Amniotic epithelial cell (primary cell): ENCODE data around the gene NALCN.
"Not testable (repeated sequence)": the region's sequence is repeated elsewhere in the genome, so short reads cannot be mapped to it uniquely, and the experiment has no call there.

Source experiments
- DNase-seq: peaks from one replicate; pipeline ENCODE4 v3.0.0-alpha.2; 2010; ENCODE audit warnings: low read depth

NALCN gene

DNA sequence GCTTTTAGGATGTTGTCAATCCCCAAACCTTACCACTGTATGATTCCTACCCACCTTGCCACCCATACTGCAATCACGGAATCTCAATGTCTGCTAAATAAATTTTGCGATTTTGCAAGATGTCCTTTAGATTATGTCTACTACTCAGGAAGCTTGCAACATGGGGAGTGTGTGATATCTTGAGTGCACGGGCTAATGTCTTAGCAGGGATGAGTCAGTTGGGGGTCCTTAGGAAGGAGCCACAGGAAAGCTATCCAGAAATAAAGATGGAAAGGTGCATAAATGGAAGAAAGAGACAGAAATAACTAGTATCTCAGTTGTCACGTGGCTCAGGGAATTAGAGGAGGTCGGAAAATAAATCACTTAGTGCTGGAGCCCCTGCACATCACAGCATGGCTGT, 77.1 kb downstream of the NALCN start:
- peak; percentile 40 for DNase-seq

DNA sequence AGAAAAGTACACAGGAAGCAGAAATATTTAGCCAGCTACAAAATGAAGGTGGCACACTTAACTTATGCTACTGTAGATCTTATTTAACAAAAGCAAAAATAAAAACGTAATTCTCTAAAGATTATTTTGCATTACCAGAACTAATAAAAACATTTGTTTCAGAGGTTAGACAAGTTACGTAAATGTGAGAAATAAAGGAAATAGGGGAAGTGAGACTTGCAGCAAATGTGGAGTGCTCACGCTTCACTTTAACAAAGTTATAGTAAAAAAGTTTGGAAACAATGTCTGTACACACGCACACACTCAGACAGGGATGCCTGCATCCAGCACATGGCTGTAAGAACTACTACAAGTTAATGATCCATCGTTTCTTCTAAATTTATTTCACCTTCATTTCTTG, 83.7 kb downstream of the NALCN start:
- no peak for DNase-seq

DNA sequence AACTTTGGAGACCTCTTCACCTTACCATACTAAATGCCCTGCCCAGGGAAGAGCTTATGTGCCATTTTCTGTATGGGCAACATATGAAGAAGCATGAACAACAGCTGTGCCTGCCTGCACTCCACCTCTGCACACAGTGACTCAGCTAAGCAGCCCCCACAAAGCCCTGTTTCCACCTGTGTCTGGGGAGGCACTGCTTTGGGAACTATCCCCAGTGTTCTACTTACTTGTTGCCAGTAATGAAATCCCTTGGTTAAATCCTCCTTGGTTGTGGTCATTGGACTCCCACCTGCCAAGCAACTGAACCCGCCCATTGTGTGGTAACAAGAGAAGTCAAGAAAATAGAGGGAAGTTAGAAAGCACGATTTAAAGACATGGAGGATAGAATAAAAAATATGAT, 84.6 kb downstream of the NALCN start:
- no peak for DNase-seq

DNA sequence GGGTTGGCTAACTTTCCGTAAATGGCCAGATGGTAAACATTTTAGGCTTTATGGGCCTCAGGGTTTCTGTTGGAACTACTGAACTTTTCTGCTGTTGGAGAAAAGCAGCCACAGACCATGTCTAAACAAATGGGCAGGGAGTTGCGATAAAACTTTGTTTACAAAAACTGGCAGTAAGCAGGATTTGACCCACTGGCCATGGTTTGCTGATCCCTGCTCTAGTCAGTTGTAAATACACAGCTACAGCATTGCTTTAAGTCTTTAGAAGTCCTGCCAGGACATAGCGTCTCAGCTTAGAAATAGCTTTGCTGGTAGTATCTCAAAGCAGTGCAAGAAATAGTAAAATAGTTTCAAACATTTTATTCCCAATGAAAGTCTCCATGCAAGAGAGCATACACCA, 88.4 kb downstream of the NALCN start:
- DNase-seq: peak; percentile 29

DNA sequence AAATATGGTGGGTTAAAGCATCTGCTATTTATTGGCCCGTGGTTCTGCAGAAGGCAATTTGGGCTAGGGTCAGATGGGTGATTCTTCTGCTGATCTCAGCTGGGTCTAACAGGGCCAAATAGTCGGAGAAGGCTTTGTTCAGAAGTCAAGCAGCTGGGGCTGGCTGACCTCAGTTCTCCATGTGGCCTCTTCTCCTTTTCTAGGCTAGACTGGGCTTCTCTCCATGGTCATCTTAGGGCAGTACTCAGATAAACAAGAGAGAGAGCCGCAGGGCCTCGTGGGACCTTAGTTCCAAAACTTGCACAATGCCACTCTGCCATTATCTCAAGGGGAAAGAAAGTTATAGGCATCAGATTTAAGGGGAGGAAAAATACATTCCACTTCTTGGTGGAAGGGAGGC, 89.6 kb downstream of the NALCN start:
- DNase-seq: no peak

DNA sequence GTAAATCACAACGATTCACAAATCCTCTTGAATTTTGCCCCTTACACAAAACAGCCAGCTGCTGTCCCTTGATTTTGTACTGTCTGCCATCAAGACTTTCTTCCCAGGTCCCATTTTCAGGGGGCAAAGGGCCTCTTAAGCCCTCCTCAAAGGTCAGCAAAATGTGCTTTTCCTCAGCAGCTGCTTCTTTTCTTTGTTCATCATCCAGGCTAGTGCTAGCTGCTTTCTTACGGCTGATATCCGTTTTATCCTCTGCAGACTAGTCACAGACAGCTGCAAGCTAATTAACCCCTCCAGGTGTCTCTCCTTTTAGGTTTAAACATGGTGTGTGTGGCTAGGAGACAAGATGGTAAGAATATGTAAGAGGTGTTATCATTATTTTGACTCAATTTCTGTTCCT, 90.9 kb downstream of the NALCN start:
- no peak for DNase-seq

DNA sequence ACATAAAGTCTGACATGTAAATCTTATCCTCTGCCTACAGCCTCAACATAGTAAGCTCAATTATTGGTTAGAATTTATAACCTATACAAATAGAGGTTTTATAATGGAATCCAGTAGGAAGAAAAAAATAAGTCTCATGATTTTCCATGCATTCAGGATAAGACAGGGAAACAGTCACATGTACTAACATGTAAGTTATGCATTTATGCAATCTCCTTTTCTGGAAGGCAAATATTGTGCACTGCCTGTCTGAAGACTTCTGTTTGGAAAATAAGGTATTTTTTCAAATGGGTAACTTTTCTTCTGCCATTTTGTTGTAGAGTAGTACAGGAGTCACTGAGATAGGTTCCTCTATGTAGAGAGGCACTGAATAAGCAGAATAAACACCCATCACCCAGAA, 92.7 kb downstream of the NALCN start:
- DNase-seq: no peak

DNA sequence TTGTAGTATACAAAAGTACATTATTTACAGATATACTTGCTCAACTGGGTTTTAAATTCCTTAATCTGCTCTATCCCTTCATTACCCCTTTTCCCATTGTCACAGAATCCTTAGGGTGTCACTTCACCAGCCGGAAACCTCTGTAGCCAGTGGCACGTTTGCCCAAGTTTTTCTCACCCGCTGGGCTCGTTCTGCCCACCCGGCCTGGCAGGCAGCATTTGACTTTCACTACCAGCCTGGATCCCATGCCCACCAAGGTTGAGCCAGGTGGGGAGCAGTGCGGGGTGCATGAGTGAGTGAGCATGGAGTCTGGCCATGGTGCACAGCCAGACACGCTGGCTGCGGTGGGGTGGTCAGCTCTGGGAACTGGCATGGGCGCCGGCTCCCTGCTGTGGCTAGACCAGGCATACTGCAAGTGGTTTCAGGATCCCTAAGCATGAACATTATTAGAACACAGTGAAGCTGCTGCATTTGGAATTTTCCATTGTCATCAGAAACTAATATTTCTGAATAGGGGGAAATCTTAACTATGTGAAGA, 98.3 kb downstream of the NALCN start:
- DNase-seq: no peak

DNA sequence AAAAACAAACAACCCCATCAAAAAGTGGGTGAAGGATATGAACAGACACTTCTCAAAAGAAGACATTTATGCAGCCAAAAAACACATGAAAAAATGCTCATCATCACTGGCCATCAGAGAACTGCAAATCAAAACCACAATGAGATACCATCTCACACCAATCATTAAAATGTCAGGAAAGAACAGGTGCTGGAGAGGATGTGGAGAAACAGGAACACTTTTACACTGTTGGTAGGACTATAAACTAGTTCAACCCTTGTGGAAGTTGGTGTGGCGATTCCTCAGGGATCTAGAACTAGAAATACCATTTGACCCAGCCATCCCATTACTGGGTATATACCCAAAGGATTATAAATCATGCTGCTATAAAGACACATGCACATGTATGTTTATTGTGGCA, 102.8 kb downstream of the NALCN start:
- DNase-seq: not testable (repeated sequence)

DNA sequence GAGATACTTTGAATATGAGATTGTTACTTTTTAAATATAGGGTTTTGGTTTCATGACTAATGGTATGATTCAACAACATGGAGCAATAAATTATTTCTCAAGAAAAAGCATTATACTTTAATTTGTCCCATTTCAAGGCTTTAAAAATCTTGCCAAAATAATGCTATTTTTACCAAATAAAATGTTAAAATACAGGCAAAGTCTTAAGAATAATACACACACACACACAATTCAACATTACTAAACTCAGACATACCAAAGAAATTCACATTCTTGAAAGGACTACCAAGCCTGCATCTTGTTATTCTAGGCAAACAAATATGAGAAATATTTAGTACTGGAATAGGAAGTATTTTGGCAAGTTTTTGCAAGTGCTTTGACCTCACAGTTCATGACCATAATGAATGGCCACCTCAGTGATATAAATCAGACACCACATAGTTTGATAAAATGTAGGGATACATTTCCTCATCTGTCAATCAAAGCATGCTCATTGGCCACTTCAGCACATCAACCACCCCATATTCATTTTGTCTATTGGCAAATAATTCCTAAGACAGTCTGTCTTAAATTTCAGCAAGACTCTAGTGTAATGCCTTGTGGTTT, 107.2 kb downstream of the NALCN start:
- DNase-seq: peak; percentile 92

DNA sequence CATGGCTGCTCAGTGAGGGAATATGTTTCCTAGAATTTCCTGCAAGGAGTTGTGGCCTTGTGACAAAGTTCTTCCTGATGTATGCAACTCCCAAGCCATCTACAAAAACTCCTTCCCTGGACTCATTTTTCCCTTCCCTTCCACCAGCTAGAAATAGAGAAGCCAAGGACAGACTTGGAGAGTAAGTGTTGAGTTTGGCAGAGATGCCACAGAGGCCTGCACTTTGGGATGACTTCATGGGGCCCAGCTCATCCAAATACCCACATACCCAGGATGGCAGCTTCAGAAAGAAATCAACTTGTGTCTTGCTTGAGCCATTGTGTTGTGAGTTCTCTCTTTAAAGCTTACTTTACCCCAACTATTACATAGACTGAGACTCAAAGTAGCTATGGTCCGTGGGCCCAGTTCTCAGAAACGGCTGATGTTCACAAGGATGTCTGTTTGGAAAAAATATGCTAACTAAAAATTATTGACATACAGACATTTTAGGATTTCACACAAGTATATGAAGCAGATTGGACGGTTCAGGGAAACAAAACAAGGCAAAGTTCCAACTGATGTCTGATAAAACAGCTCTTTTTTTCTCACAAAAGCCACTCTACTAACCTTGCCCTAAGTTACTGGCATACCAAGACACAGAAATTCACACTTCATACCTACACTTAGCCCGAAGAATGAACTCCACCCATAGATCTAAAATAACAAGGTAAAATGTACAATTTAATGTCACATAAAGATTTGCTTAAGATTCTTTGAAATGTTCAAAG, 107.9 kb downstream of the NALCN start:
- DNase-seq: peak; percentile 31

DNA sequence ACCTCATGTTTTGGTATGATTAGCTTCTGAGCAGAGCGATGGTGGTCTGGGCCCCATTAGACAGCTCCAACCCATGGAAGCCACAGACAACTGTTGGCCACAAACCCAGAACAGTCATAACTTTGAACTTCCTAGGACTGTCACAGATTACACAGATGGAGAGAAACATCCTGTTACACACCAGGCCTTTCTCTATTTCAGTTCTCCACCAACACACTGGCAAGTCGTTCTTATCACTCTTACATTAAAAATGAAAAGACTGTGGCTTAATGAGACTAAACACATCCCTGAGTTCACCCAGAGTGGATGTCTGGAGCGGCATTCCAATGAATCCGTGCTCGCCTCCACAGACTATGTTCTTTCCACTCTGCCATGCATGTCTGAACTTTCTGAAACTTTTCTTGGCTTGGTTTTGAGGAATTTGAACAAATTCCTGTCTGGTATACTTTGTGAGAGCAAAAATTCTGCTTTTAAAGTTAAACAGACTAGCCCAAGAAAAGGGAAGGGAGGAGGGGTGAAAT, 109.1 kb downstream of the NALCN start:
- DNase-seq: peak; percentile 98

DNA sequence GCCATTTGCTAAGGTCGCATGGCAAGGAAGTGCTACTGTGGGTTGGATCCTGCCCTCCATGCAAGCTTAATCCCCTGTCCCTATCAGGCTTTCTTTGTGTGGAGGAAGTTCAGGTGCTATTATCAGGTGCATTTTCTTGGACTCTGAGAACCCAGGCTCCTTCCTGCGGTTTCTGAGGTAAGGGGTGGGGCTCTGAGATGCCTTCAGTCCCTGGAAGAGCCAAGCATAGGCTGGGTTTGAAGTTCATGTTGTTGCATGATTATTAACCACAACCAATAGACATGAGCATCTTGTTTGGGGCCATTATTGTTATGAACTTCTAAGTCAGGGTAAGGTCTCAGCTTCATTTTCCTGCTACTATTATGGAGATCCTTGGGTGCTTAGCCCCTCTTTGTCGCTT, 109.5 kb downstream of the NALCN start:
- DNase-seq: no peak

DNA sequence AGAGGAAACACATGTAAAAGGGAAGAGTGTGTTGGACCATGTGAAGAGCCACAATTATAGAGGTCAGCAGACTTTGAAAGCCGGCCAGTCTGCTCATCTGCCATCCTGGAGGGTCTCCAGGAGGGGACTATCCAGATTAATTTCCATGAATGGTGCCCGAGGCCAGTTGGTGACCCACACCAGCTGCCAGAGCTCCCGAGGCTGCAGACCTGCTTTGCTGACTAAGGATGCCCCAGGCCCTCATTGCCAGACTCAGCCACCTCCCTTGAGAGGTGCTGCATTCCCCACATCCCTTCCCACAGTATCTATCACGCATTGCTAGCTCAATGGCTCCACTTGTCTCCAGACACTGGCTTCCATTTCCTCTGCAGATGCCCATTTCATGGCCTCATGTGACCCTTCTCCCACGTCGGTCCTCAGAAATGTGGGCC, 110.3 kb downstream of the NALCN start:
- DNase-seq: no peak

DNA sequence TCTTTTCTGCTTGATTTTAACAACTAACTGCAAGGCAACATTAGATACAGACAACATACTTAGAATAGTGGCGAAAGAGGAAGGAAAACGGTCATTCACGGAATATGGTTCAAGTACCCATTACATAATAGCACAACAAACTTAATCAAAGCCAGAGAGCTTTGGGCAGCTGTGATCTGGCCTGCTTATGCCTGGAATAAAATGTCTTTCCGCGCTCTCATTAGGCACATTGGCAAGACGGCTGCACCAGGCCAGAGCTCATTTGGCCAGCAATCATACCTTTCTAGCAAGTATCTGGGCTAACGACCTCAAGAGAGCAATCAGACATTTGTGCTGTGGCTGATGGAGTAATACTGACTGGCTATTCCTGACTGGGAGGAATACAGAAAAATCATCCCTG, 112.8 kb downstream of the NALCN start:
- no peak for DNase-seq

DNA sequence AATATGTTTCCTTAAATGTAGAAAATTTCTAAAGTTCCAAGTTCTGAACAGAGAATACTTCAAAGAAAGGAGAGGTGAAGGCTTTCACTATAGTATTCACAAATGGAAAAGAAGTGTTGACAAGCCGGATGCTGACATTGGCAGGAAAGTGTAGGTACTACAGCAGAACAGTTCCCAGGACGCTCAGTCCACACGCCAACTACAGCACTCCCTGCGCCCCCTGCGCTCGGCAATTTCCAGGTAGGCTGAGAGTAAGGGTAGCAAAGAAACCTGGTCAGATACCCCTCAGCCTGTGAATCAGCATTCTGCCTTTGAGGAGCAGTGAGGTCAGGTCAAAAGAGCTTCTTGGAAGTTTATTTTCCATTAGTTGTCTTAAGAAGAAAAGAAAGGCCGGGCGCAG, 115.3 kb downstream of the NALCN start:
- no peak for DNase-seq

DNA sequence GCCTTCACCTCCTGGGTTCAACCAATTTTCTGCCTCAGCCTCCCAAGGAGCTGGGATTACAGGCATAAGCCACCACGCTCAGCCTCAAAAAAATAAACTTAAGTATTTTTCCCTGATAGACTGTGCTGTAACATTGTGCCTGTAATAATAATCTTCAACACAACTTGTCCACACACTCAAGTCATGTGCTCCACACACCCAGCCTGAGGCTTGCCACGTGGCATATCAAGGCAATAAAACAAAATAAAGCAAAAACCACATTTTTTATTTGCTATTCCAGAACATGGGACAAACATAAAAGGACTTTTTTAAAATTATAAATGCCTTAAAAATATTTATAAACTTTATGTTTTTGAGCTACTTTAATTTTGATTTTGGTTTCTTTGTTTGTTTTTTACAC, 115.8 kb downstream of the NALCN start:
- DNase-seq: no peak

DNA sequence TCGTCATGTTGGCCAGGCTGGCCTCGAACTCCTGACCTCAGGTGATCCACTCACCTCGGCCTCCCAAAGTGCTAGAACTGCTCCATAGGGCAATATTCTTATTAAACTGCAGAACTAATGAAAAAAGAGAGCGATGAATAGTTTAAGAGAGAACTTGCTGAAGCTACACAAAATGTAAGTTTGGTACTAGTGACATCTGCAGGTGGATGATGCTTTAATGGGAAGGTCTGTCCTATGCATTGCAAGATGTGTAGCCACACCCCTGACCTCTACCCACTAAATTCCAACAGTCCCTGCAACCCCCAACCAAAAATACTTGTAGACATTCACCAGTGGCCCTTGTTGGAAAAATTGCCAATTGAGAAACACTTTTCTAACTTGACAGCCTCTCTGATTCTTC, 117.8 kb downstream of the NALCN start:
- DNase-seq: no peak

DNA sequence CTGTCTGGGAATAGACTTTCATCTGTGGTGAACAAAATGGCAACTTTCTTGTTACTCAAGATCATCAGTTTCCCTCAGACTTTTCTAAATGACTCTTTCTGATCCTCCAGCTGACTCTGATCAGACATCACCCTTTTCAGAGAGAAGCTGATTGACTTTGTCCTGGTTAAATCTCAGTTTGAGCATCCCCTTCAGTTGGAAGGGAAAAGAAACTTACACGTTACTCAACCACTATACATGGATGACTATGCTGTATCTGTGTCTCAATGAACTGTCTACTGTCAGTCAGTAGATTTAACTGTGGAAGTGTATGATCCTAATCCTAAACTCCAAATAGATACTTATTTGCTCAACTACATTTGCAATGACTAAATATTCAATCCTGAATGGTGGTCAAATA, 118.5 kb downstream of the NALCN start:
- DNase-seq: no peak

DNA sequence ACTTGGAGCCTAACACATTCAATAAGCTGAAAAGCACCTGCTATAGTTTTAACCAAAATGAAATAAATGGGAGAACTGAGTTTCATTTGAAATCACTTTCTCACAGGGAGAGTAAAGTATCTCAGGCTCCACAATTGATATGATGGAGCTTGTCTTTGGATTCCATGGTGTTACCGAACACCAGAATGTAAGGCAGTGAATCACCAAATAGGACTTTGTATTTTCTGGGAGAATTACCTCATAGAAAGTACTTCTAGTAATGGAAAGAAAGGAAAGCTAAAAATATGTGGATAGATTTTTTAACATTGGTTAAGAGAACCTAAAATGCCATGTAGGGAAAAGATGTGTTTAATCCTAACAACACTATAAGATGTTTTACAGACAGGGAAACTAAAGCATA, 123.6 kb downstream of the NALCN start:
- peak; percentile 39 for DNase-seq

DNA sequence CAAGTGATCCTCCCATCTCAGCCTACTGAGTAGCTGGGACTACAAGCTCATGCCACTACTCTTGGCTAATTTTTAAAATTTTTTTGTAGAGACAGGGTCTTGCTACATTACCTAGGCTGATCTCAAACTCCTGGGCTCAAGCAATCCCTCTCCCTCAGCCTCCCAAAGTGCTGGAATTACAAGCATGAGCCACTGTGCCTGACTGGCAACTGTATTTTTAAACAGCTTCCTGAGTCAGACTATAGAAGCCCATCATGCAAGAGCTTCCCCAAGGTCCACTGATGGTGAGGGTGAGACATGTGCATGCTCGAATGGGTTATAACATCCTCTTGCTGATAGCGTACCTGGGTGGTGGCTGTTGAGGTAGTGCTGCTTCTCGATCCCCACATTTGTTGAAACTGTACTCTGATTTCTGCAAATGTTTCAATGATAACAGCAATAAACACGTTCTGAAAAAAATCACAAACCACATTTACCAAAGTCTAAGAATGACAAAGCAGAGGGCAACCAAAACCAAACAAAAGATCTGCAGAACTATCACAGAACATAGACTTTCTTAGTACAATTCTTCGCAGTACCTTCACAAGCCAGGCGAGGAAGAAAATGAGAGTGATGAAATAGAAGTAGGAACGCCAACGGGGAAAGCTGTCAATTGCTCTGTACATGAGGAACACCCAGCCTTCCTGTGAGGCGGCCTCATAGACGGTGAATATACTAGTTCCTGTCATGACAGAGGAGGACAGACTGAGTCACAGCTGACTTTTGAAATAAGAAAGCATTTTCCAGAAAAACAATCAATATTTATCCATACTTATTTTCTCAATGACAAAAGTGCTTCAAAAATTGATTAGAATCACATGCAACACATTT, 124.4 kb downstream of the NALCN start:
- peak; percentile 20 for DNase-seq

DNA sequence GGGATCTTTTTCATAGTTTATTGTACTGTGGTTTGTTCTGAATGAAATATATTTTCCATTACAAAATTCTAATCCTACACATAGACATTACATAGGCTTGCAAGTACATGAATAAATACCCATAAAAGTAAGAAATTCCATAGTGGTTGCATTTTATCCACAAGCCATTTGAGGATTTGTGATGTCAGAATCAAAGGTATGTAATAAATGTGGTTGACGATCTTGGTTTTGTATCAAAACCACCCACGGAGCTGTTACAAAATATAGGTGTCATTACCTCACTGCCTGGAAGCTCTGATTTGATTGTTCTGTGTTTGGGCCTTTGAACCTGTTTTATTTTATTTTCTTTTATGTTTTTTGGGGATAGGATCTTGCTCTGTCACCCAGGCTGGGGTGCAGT, 125.1 kb downstream of the NALCN start:
- peak; percentile 77 for DNase-seq

DNA sequence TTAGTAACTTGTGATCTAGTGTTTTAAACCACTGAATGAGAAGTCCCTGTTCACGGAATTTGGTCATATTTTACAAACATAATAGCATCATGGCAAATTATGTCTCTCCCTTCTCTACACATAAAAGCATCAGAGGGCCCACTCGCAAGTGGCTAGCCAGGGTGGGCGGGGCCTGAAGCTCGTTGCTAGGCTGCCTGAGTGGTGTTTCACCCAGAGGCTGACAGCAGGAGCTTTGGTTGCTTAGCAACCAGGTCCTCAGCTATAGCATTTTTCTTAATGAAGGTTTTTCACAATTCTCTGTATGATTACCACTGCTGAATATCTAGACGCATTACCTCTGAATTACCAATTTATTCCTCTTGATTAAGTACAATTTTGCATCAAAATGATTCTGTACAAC, 126.5 kb downstream of the NALCN start:
- peak; percentile 87 for DNase-seq
